Neural cell (in vitro differentiated cells): Measurements from ENCODE around the gene TNFRSF12A.

Experiments used
- CTCF ChIP-seq: fragments of 450-650 bp; IDR thresholded peaks from 2 replicates; pipeline ENCODE4 v1.5.1; 2014; ENCODE audit warnings: antibody characterized with exemption, mild to moderate bottlenecking, moderate library complexity; ENCODE audit not compliant: poor library complexity, severe bottlenecking
- EP300 ChIP-seq: fragments of 450-650 bp; conservative IDR thresholded peaks from 2 replicates; pipeline ENCODE4 v1.6.1; 2014; ENCODE audit warnings: antibody characterized with exemption, mild to moderate bottlenecking, moderate library complexity; ENCODE audit not compliant: poor library complexity, severe bottlenecking
- EZH2 ChIP-seq: fragments of 200-600, 300-800 bp; shearing (Covaris generic), sonication (generic); IDR thresholded peaks from 2 replicates; pipeline ENCODE4 v1.6.1; 2014; ENCODE audit warnings: antibody characterized with exemption, low read length, borderline replicate concordance, mild to moderate bottlenecking; ENCODE audit not compliant: insufficient read depth, poor library complexity, severe bottlenecking
- MXI1 ChIP-seq: fragments of 450-650 bp; conservative IDR thresholded peaks from 2 replicates; pipeline ENCODE4 v1.6.1; 2014; ENCODE audit warnings: antibody characterized with exemption, mild to moderate bottlenecking; ENCODE audit not compliant: poor library complexity, severe bottlenecking
- POLR2AphosphoS5 ChIP-seq: IDR thresholded peaks from 2 replicates; pipeline ENCODE4 v1.6.1; 2012

DNA sequence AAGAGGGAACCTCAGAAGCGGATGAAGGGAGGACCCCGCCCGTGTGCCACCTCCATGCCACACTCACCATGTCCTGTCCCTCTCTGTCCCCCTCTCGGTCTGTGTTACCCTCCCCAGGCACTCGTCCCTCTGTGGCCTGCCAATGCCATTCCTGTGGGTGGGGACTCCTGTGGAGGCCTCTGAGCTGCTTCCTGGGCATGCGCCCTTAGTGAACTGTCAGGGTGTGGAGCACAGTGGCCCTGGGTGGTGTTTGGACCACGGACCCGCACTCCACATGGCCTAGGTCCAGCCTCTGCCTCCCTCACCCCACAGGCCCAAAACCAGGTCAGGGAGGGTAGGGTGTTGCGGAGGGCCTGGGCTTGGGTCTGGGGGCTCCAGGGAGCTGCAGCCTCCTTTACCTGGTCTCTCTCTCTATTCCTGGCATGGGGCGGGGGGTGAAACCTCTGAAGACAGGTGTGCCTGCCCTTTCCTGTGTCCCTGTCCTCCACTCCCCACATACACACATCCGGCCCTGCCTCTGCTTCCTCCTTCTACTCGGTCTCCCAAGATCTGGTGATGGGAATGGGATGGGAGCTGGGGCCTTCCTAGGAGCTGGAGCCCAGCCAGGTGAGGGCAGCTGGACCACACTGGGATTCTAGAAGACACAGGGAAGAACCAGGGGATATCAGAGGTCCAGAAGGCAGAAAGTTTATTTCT, 28.5 kb upstream of the TNFRSF12A start:
- TF ChIP-seq POLR2AphosphoS5: no peak
- no peak for TF ChIP-seq MXI1
- TF ChIP-seq EP300: no peak
- no peak for TF ChIP-seq CTCF
- no peak for TF ChIP-seq EZH2
